Fibroblast of lung (primary cell): Measurements from ENCODE around the gene RTCA. TPM values are rescaled to one million over a fixed set of nuclear protein-coding genes. Genes with fewer than 3 reads are reported as not detected.

ENCODE experiments used
- DNase-seq, 2 donors: peaks; one replicate each; pipeline versions ENCODE4 v3.0.0 to v3.0.0-alpha.2; 2010; ENCODE audit warnings: low read depth in 2 of 2
- H2AFZ ChIP-seq: 2 replicates; pipeline ENCODE4 v1.5.1; 2012; ENCODE audit warnings: low read length, control low read depth, inconsistent platforms
- H3K27ac ChIP-seq: 2 replicates; pipeline ENCODE4 v1.5.1; 2011; ENCODE audit warnings: low read length, control low read depth; ENCODE audit not compliant: insufficient read depth
- H3K27me3 ChIP-seq: 2 replicates; pipeline ENCODE4 v1.5.1; 2011; ENCODE audit warnings: mild to moderate bottlenecking, low read length; ENCODE audit not compliant: control insufficient read depth, insufficient read depth
- H3K36me3 ChIP-seq: 2 replicates; pipeline ENCODE4 v1.5.1; 2011; ENCODE audit warnings: low read length; ENCODE audit not compliant: control insufficient read depth, insufficient read depth
- H3K4me1 ChIP-seq: 2 replicates; pipeline ENCODE4 v1.5.1; 2011; ENCODE audit warnings: low read length; ENCODE audit not compliant: control insufficient read depth, insufficient read depth; ENCODE audit errors: extremely low read depth
- H3K4me2 ChIP-seq: 2 replicates; pipeline ENCODE4 v1.5.1; 2011; ENCODE audit warnings: low read length, control low read depth; ENCODE audit not compliant: insufficient read depth; ENCODE audit errors: extremely low read depth
- H3K4me3 ChIP-seq, 4 experiments: fragments of 200-600 bp in 1 of 4; sonication (generic) in 1 of 4; replicated peaks in 1 of 4; 2 replicates each; pipeline ENCODE4 v1.5.1; 2011 to 2016; ENCODE audit warnings: low read length in 4 of 4, low read depth in 3 of 4, mild to moderate bottlenecking in 3 of 4, control low read depth in 2 of 4, inconsistent platforms in 1 of 4, mixed read lengths in 1 of 4; ENCODE audit not compliant: insufficient read depth in 1 of 4; ENCODE audit errors: control extremely low read depth in 1 of 4
- H3K79me2 ChIP-seq: 2 replicates; pipeline ENCODE4 v1.5.1; 2012; ENCODE audit warnings: mild to moderate bottlenecking, low read length, inconsistent platforms; ENCODE audit not compliant: control insufficient read depth, insufficient read depth
- H3K9ac ChIP-seq: 2 replicates; pipeline ENCODE4 v1.5.1; 2011; ENCODE audit warnings: mild to moderate bottlenecking, low read length, control low read depth; ENCODE audit not compliant: insufficient read depth
- H3K9me3 ChIP-seq: 2 replicates; pipeline ENCODE4 v1.5.1; 2012; ENCODE audit warnings: low read depth, low read length; ENCODE audit not compliant: control insufficient read depth, insufficient read depth
- H4K20me1 ChIP-seq: 2 replicates; pipeline ENCODE4 v1.5.1; 2011; ENCODE audit warnings: low read length; ENCODE audit not compliant: control insufficient read depth, insufficient read depth; ENCODE audit errors: extremely low read depth
- CTCF ChIP-seq, 2 donors: IDR thresholded peaks in 1 of 2; conservative IDR thresholded peaks in 1 of 2; 1 replicate in 1 of 2; 2 replicates in 1 of 2; pipeline ENCODE4 v1.5.1; 2011 to 2012; ENCODE audit warnings: low read length in 2 of 2, control low read depth in 1 of 2, inconsistent platforms in 1 of 2, low read depth in 1 of 2, mild to moderate bottlenecking in 1 of 2
- EZH2 ChIP-seq: IDR thresholded peaks from 2 replicates; pipeline ENCODE4 v1.5.1; 2012; ENCODE audit warnings: low read length, control low read depth, mild to moderate bottlenecking; ENCODE audit errors: missing control alignments
- polyA plus RNA-seq, 2 donors: library from polyadenylated mRNA; depleted of rRNA in 1 of 2; stranded (reverse) in 1 of 2; unstranded in 1 of 2; fragments of >200 nt; gene quantifications; 2 replicates each; pipeline ENCODE4 v1.2.1, GENCODE V29; 2011 to 2012; ENCODE audit warnings: missing spikeins in 1 of 2
- total RNA-seq: library from RNA; depleted of rRNA; stranded (reverse); fragments of >200 nt; gene quantifications from 2 replicates; pipeline ENCODE4 v1.2.1, GENCODE V29; 2014

The RTCA gene
- total and polyA plus RNA-seq, 2 donors (not counting 1 experiment from before 2014, with no cell fraction given): 39.2 to 45.9 TPM

- H3K27me3 ChIP-seq: no peaks in the 10 kb centered on the region
- no peaks in the 10 kb centered on the region for H4K20me1 ChIP-seq
- no peak overlapping the region for H3K4me2 ChIP-seq
- no peak overlapping the region for H2AFZ ChIP-seq
- H3K36me3 ChIP-seq: no peaks in the 10 kb centered on the region
- no peaks in the 10 kb centered on the region for H3K4me1 ChIP-seq
- TF ChIP-seq EZH2 (no peak), CTCF (conservative IDR thresholded peaks at IDR 0.05 in 1 of 2, IDR thresholded peaks at IDR 0.05 in 1 of 2; ENCODE audit: low read depth in 1 of 2, low read length in 2 of 2) (no peak)
- DNase-seq: no peak
- H3K9ac ChIP-seq: no peak overlapping the region
- H3K9me3 ChIP-seq: no peaks in the 10 kb centered on the region
- no peaks in the 10 kb centered on the region for H3K79me2 ChIP-seq
- H3K4me3 ChIP-seq: no peak overlapping the region
- H3K27ac ChIP-seq: no peak overlapping the region
Observed at GRCh38 chr1:100306735-100307313, 40.8 kb downstream of the RTCA start.

- H3K9ac ChIP-seq: no peak overlapping the region
- no peaks in the 10 kb centered on the region for H3K27me3 ChIP-seq
- H3K27ac ChIP-seq: no peak overlapping the region
- no peak overlapping the region for H3K4me3 ChIP-seq
- peak; percentile 22 to 41 for DNase-seq
- H3K9me3 ChIP-seq: no peaks in the 10 kb centered on the region
- no peak overlapping the region for H2AFZ ChIP-seq
- TF ChIP-seq CTCF (conservative IDR thresholded peaks at IDR 0.05 in 1 of 2, IDR thresholded peaks at IDR 0.05 in 1 of 2; ENCODE audit: low read depth in 1 of 2, low read length in 2 of 2) (no peak), EZH2 (no peak)
- no peaks in the 10 kb centered on the region for H3K4me1 ChIP-seq
- H3K79me2 ChIP-seq: no peaks in the 10 kb centered on the region
- H3K4me2 ChIP-seq: no peak overlapping the region
- H3K36me3 ChIP-seq: no peaks in the 10 kb centered on the region
- no peaks in the 10 kb centered on the region for H4K20me1 ChIP-seq
Observed at GRCh38 chr1:100308777-100309176, 42.8 kb downstream of the RTCA start.

GRCh38 chr1:100309863-100310262, 43.8 kb downstream of the RTCA start:
- Histone ChIP-seq H3K27me3 (no peaks in the 10 kb centered on the region), H3K27ac (no peak overlapping the region), H3K4me1 (no peaks in the 10 kb centered on the region), H3K9me3 (no peaks in the 10 kb centered on the region), H3K9ac (no peak overlapping the region), H4K20me1 (no peaks in the 10 kb centered on the region), H3K79me2 (no peaks in the 10 kb centered on the region), H3K36me3 (no peaks in the 10 kb centered on the region), H3K4me3 (no peak overlapping the region), H3K4me2 (no peak overlapping the region), H2AFZ (no peak overlapping the region)
- TF ChIP-seq CTCF (conservative IDR thresholded peaks at IDR 0.05 in 1 of 2, IDR thresholded peaks at IDR 0.05 in 1 of 2; ENCODE audit: low read depth in 1 of 2, low read length in 2 of 2) (no peak), EZH2 (no peak)
- no peak for DNase-seq
